Measurements from ENCODE around the gene PRDX6.

GRCh38 chr1:173475564-173476196 is 1.5 kb upstream of the PRDX6 start:
- TF ChIP-seq CTCF (IDR thresholded peaks at IDR 0.05; ENCODE audit: insufficient read depth, low read length, poor library complexity, severe bottlenecking) (no peak), EZH2phosphoT487 (conservative IDR thresholded peaks at IDR 0.05; ENCODE audit: low read length) (no peak)
